Measurements from ENCODE around the gene MAT2B.

MAT2B gene

DNA sequence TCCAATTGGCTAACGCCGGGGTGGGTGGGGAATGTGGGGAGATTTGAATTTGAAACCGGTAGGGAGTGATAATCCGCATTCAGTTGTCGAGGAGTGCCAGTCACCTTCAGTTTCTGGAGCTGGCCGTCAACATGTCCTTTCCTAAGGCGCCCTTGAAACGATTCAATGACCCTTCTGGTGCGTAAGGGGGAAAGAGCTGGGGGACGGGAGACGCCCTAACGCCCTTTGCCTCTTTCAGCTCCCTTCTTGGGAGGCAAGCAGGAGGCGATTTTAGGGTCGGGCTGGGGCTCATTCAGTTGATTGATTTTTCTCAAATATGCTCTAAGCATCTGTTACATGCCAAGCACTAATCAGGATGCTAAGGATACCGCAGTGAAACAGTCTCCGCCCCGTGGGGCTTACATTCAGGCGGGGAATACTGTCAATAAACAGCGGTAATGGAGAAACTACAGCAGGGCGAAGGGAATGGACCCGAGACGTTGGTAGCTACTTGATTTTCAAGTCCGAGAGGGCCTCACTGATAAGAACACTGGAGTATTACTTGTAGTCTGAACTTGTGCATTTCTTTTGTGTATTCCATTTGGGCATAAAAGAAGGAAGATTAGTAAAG lies 44.8 kb upstream of the MAT2B start, which contains the start of gene HMMR:
Gene HMMR (plus strand): TSS at position 71 of the 610 bp plus-strand sequence. CDS start 61 bp downstream, at position 132.
- Histone ChIP-seq H3F3A (ENCODE audit: insufficient read depth, low read length) (no peaks in the 10 kb centered on the region), H3K36me3 (ENCODE audit: insufficient read depth, low read length) (peaks cover 36% of the 10 kb centered on the region), H3K9ac (ENCODE audit: low read length) (peak within 1 kb of the TSS; percentile 98), H3K9me3 (ENCODE audit: low read length) (no peaks in the 10 kb centered on the region), H3K4me1 (ENCODE audit: insufficient read depth, low read length, severe bottlenecking) (peaks cover 36% of the 10 kb centered on the region), H3K4me3 (ENCODE audit: low read depth, low read length, poor library complexity, severe bottlenecking) (peak within 1 kb of the TSS; percentile 97), H3K9me2 (ENCODE audit: low read depth, low read length) (no peaks in the 10 kb centered on the region), H3K79me2 (ENCODE audit: insufficient read depth, low read length) (peaks cover 55% of the 10 kb centered on the region), H2AFZ (ENCODE audit: low read length) (no peak within 1 kb of the TSS), H4K20me1 (ENCODE audit: insufficient read depth, low read length) (no peaks in the 10 kb centered on the region), H3K27me3 (ENCODE audit: insufficient read depth, low read length) (no peaks in the 10 kb centered on the region), H3K27ac (ENCODE audit: low read depth, low read length, poor library complexity, severe bottlenecking) (peak within 1 kb of the TSS; percentile 96), H3K4me2 (ENCODE audit: low read length) (peak within 1 kb of the TSS; percentile 95)
- TF ChIP-seq CTCF (IDR thresholded peaks at IDR 0.05; ENCODE audit: low read length) (no peak), EZH2 (IDR thresholded peaks at IDR 0.05; ENCODE audit: borderline replicate concordance, low read length) (no peak)

DNA sequence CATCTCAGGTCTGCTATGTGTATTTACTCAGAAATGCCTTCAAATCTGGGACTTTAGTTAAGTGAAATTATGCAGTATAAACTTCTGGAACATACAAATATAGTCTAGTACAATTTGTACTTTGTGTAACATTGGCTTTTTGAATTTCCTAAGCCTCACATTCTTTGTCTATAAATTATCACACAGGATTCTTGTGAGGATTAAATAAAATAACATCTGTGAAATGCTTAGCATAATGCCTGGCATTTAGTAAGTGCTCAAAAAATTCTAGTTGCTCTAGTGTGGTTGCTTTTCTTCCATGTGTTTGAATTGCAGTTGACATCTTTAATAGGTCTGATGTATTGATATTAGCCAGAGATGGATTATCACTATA lies 42.4 kb upstream of the MAT2B start:
- Histone ChIP-seq H2AFZ (ENCODE audit: low read length) (no peak overlapping the region), H3K4me3 (ENCODE audit: low read depth, low read length, poor library complexity, severe bottlenecking) (no peak overlapping the region), H3K27me3 (ENCODE audit: insufficient read depth, low read length) (no peaks in the 10 kb centered on the region), H4K20me1 (ENCODE audit: insufficient read depth, low read length) (no peaks in the 10 kb centered on the region), H3K36me3 (ENCODE audit: insufficient read depth, low read length) (peaks cover 45% of the 10 kb centered on the region), H3K4me1 (ENCODE audit: insufficient read depth, low read length, severe bottlenecking) (peaks cover 26% of the 10 kb centered on the region), H3K9ac (ENCODE audit: low read length) (peak overlapping the region; percentile 24; the same call in 1 of the 2 replicates), H3K79me2 (ENCODE audit: insufficient read depth, low read length) (peaks cover 45% of the 10 kb centered on the region), H3F3A (ENCODE audit: insufficient read depth, low read length) (no peaks in the 10 kb centered on the region), H3K27ac (ENCODE audit: low read depth, low read length, poor library complexity, severe bottlenecking) (peak overlapping the region; percentile 96), H3K4me2 (ENCODE audit: low read length) (peak overlapping the region; percentile 89), H3K9me3 (ENCODE audit: low read length) (no peaks in the 10 kb centered on the region), H3K9me2 (ENCODE audit: low read depth, low read length) (no peaks in the 10 kb centered on the region)
- no peak for TF ChIP-seq CTCF (IDR thresholded peaks at IDR 0.05; ENCODE audit: low read length)
- no peak for TF ChIP-seq EZH2 (IDR thresholded peaks at IDR 0.05; ENCODE audit: borderline replicate concordance, low read length)

GRCh38 chr5:163467682-163468081 lies 37.7 kb upstream of the MAT2B start:
- TF ChIP-seq EZH2 (IDR thresholded peaks at IDR 0.05; ENCODE audit: borderline replicate concordance, low read length): no peak
- no peak for TF ChIP-seq CTCF (IDR thresholded peaks at IDR 0.05; ENCODE audit: low read length)
- H3K79me2 ChIP-seq (ENCODE audit: insufficient read depth, low read length): peaks cover 16% of the 10 kb centered on the region

More at GRCh38 chr5:163467682-163468081, 37.7 kb upstream of the MAT2B start:
- no peaks in the 10 kb centered on the region for H3K9me2 ChIP-seq (ENCODE audit: low read depth, low read length)
- H3K4me1 ChIP-seq (ENCODE audit: insufficient read depth, low read length, severe bottlenecking): peaks cover 9% of the 10 kb centered on the region
- no peaks in the 10 kb centered on the region for H3K9me3 ChIP-seq (ENCODE audit: low read length)
- H3K27ac ChIP-seq (ENCODE audit: low read depth, low read length, poor library complexity, severe bottlenecking): no peak overlapping the region
- H3K4me3 ChIP-seq (ENCODE audit: low read depth, low read length, poor library complexity, severe bottlenecking): no peak overlapping the region
- no peaks in the 10 kb centered on the region for H4K20me1 ChIP-seq (ENCODE audit: insufficient read depth, low read length)
- H3F3A ChIP-seq (ENCODE audit: insufficient read depth, low read length): no peaks in the 10 kb centered on the region; the same call in 1 of the 2 replicates
- H2AFZ ChIP-seq (ENCODE audit: low read length): no peak overlapping the region
- no peak overlapping the region for H3K4me2 ChIP-seq (ENCODE audit: low read length)
- H3K27me3 ChIP-seq (ENCODE audit: insufficient read depth, low read length): no peaks in the 10 kb centered on the region
- no peak overlapping the region for H3K9ac ChIP-seq (ENCODE audit: low read length)
- peaks cover 90% of the 10 kb centered on the region for H3K36me3 ChIP-seq (ENCODE audit: insufficient read depth, low read length)
